LNCaP clone FGC (cell line): ENCODE data around the gene AIF1.

Source experiments
- DNase-seq: peaks from one replicate; pipeline ENCODE4 v3.0.0-alpha.2; 2011; ENCODE audit warnings: low read depth
- H3K4me3 ChIP-seq: 2 replicates; pipeline ENCODE4 v1.5.1; 2011; ENCODE audit warnings: mild to moderate bottlenecking, low read depth, low read length, control low read depth
- CTCF ChIP-seq: IDR thresholded peaks from 2 replicates; pipeline ENCODE4 v1.5.1; 2012; ENCODE audit warnings: mild to moderate bottlenecking; ENCODE audit not compliant: control insufficient read depth, insufficient read depth; ENCODE audit errors: extremely low read depth

Gene AIF1

GRCh38 chr6:31636698-31637596 is 21.9 kb downstream of the AIF1 start:
- no peak for DNase-seq
- no peak overlapping the region for H3K4me3 ChIP-seq
- no peak for TF ChIP-seq CTCF

- H3K4me3 ChIP-seq: no peak overlapping the region
- DNase-seq: no peak
- TF ChIP-seq CTCF: no peak
Measured at GRCh38 chr6:31639043-31639442, 24.0 kb downstream of the AIF1 start.

GRCh38 chr6:31639449-31639861 is 24.4 kb downstream of the AIF1 start:
- no peak for TF ChIP-seq CTCF
- H3K4me3 ChIP-seq: no peak overlapping the region
- no peak for DNase-seq

- no peak for DNase-seq
- TF ChIP-seq CTCF: no peak
- no peak overlapping the region for H3K4me3 ChIP-seq
Measured at GRCh38 chr6:31640612-31641011, 25.6 kb downstream of the AIF1 start.

GRCh38 chr6:31641370-31641769 is 26.3 kb downstream of the AIF1 start:
- H3K4me3 ChIP-seq: no peak overlapping the region
- no peak for DNase-seq
- TF ChIP-seq CTCF: no peak

GRCh38 chr6:31642798-31643570 is 27.9 kb downstream of the AIF1 start:
- no peak for TF ChIP-seq CTCF
- no peak overlapping the region for H3K4me3 ChIP-seq
- DNase-seq: no peak
